Stimulated activated naive B cell treated with anti-CD40 and anti-IgM and Interleukin-4, amounts not matched to agents 10 μg/mL and 1 μg/mL and 100 μg/mL, for 72 hours (primary cell): Measurements from ENCODE around the gene TIGD1.
A peak's percentile ranks its signal among the peaks of the same experiment; 100 is the strongest.
"Not testable (repeated sequence)": the region's sequence is repeated elsewhere in the genome, so short reads cannot be mapped to it uniquely, and the experiment has no call there.

Experiments
- ATAC-seq, 2 donors: fragments of 150-1000 bp; cut with Tn5 transposase; replicated peaks; 2 replicates each; pipeline ENCODE4 v1.10.0; 2021; ENCODE audit warnings: moderate library complexity in 1 of 2
- DNase-seq: peaks from one replicate; pipeline ENCODE4 v3.0.0; 2021
- H3K27ac Mint-ChIP-seq: one replicate; pipeline ENCODE4 v1.8.0; 2022; ENCODE audit warnings: mild to moderate bottlenecking, mixed read lengths
- H3K27me3 Mint-ChIP-seq, 2 donors: one replicate each; pipeline ENCODE4 v1.8.0; 2022; ENCODE audit warnings: mixed read lengths in 2 of 2
- H3K36me3 Mint-ChIP-seq, 2 donors: one replicate each; pipeline ENCODE4 v1.8.0; 2022; ENCODE audit warnings: mixed read lengths in 2 of 2, mild to moderate bottlenecking in 1 of 2
- H3K4me1 Mint-ChIP-seq, 2 donors: one replicate each; pipeline ENCODE4 v1.8.0; 2022; ENCODE audit warnings: mixed read lengths in 2 of 2, mild to moderate bottlenecking in 1 of 2
- H3K4me3 Mint-ChIP-seq, 2 donors: one replicate each; pipeline ENCODE4 v1.8.0; 2022; ENCODE audit warnings: mild to moderate bottlenecking in 2 of 2, mixed read lengths in 2 of 2, moderate library complexity in 1 of 2
- H3K9me3 Mint-ChIP-seq, 2 donors: one replicate each; pipeline ENCODE4 v1.8.0; 2022; ENCODE audit warnings: mixed read lengths in 2 of 2, mild to moderate bottlenecking in 1 of 2

TIGD1 gene

GRCh38 chr2:232577841-232578240, 27.5 kb upstream of the TIGD1 start:
- H3K4me1 Mint-ChIP-seq, result peaks cover 0 to 3% of the 10 kb centered on the region in 2 donors
- no peak overlapping the region for H3K27ac Mint-ChIP-seq

DNA sequence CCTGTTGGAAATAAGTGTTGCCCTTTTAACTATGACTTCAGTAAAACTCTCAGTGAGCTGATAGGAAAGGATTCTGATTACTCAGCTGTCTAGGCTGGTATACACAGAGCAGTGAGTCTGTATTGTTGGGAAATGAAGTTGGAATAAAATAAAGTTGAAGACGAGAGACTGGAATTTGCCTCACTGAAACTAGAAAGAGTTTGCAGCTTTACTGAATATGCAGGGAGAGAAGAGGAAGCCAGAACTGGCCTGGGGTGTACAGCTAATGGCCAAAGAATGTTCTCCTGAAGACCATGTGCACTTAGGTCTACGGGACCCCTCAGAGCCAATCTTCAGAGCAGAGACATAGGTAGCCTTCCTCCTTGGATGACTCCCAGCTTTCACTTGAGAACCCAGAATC, 26.6 kb upstream of the TIGD1 start:
- Mint-ChIP-seq H3K36me3 (peaks cover 51 to 67% of the 10 kb centered on the region in 2 donors), H3K4me3 (no peak overlapping the region), H3K9me3 (no peaks in the 10 kb centered on the region), H3K27ac (no peak overlapping the region), H3K4me1 (peaks cover 0 to 3% of the 10 kb centered on the region in 2 donors), H3K27me3 (no peaks in the 10 kb centered on the region)
- no peak for DNase-seq
- no peak for ATAC-seq

More at GRCh38 chr2:232577841-232578240, 27.5 kb upstream of the TIGD1 start:
- Mint-ChIP-seq H3K4me3 (no peak overlapping the region), H3K27me3 (no peaks in the 10 kb centered on the region), H3K9me3 (no peaks in the 10 kb centered on the region), H3K36me3 (peaks cover 57 to 72% of the 10 kb centered on the region in 2 donors)
- DNase-seq, result no peak
- no peak for ATAC-seq

DNA sequence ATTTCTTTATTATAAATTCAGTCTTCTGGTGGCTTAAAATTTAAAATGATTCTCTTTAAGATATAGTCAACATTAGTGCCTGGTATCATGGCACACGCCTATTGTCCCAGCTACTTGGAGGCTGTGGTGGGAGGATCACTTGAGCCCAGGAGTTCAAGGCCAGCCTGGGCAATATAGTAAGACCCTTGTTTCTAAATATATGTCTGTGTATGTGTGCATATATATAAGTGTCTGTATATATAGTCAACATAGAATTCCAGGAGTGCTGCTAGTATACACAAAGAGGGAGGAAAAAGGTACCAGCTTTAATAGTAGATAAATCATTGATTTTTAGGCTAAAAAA, 25.0 kb upstream of the TIGD1 start:
- no peak overlapping the region for H3K27ac Mint-ChIP-seq
- H3K27me3 Mint-ChIP-seq, result no peaks in the 10 kb centered on the region
- ATAC-seq (no peak), DNase-seq (no peak)
- H3K36me3 Mint-ChIP-seq, result peaks cover 49 to 58% of the 10 kb centered on the region in 2 donors
- H3K9me3 Mint-ChIP-seq, result no peaks in the 10 kb centered on the region
- peaks cover 0 to 1% of the 10 kb centered on the region in 2 donors for H3K4me1 Mint-ChIP-seq
- no peak overlapping the region for H3K4me3 Mint-ChIP-seq

DNA sequence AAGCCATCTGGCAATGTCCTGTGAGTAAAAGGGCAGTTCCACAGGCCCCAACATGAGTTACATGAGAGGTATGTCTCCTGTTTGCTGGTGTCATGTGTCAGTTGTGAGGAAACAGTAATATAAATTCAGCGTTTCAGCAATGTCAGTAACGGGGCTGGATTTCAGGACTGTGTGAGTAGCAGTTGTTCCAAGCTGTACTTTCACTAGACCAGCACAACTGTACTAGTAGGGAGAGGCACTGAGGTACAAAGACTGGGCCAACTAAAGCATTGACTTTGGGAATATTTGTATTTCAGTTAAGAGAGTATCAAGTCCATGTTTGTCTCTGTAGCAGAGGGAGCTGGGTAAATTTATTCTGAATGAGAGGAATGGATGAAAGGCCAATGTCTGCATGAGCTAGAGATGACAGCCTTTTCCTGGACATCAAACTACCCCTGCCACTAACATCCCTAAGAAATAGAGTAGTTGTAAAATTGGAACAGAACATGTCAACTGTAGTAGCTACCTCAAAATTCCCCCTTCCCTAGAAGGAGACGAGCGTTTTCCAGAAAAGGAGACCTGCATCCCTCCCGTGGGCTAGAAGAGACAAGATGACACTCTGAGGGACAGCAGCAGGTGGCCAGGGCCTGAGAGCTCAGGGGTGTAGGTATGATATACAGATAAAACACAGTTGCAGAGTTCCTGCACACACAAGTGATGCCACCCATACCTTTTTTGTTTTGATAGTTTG, 24.5 kb upstream of the TIGD1 start:
- Mint-ChIP-seq H3K9me3 (no peaks in the 10 kb centered on the region), H3K27me3 (no peaks in the 10 kb centered on the region), H3K36me3 (peaks cover 44 to 62% of the 10 kb centered on the region in 2 donors), H3K4me3 (no peak overlapping the region), H3K4me1 (peaks cover 0 to 1% of the 10 kb centered on the region in 2 donors), H3K27ac (no peak overlapping the region)
- ATAC-seq (no peak), DNase-seq (no peak)

DNA sequence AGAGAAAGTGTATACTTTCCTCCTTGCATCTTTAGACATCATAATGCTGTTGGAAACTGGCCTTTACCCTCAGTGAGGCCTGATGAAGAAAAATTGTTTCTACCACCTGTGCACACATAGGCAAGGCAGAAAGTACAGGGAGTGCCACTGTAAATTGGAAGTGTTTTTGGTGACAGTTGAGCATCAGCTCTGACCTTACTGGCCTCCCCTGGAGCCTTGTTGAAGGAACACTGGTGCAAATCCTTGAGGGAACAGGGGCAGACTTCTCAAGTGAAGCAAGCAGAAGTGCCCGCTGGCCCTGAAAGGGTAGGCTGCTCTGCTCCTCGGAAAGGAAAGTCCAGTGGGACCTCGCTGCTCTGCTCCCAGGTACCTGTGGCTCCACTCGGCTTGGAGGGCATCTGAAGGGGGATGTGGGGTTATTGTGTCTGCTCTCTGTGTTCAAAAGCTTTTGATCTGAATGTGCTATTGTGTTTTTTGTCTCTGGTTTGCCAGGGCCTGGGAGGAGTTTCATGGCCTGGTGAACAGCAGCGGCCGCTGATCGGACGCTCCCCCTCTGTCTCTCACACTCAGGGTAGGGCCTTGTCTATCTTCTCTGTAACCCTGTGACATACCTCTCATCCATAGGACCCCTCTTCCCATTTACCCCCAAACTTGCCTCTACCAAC, 23.5 kb upstream of the TIGD1 start:
- H3K27me3 Mint-ChIP-seq, result no peaks in the 10 kb centered on the region
- H3K4me3 Mint-ChIP-seq, result no peak overlapping the region
- no peak for DNase-seq
- ATAC-seq, result no peak
- peaks cover 48 to 69% of the 10 kb centered on the region in 2 donors for H3K36me3 Mint-ChIP-seq
- no peaks in the 10 kb centered on the region for H3K9me3 Mint-ChIP-seq
- H3K27ac Mint-ChIP-seq, result no peak overlapping the region
- H3K4me1 Mint-ChIP-seq, result peaks cover 0 to 1% of the 10 kb centered on the region in 2 donors

DNA sequence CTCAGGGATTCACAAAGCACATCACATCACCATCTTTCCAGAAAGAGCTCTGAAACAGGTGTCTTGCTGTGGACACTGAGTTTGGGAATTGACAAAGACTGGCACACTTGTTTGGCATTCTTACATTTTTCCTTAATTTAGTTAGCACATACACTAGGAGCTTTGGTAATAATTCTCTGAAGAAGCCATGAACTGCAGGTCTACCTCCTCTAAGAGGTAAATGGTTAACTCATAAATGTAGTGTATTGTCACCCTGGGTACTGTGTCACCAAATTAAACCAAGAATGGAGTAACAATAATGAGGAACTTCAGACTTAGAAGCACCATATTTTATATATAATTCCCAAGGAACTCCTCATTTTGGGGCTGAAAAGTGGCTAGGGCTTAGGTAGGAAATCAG, 22.7 kb upstream of the TIGD1 start:
- H3K36me3 Mint-ChIP-seq, result peaks cover 51 to 71% of the 10 kb centered on the region in 2 donors
- DNase-seq (no peak), ATAC-seq (no peak)
- no peaks in the 10 kb centered on the region for H3K9me3 Mint-ChIP-seq
- no peak overlapping the region for H3K27ac Mint-ChIP-seq
- no peaks in the 10 kb centered on the region for H3K27me3 Mint-ChIP-seq
- no peak overlapping the region for H3K4me3 Mint-ChIP-seq
- H3K4me1 Mint-ChIP-seq, result peaks cover 0 to 1% of the 10 kb centered on the region in 2 donors

DNA sequence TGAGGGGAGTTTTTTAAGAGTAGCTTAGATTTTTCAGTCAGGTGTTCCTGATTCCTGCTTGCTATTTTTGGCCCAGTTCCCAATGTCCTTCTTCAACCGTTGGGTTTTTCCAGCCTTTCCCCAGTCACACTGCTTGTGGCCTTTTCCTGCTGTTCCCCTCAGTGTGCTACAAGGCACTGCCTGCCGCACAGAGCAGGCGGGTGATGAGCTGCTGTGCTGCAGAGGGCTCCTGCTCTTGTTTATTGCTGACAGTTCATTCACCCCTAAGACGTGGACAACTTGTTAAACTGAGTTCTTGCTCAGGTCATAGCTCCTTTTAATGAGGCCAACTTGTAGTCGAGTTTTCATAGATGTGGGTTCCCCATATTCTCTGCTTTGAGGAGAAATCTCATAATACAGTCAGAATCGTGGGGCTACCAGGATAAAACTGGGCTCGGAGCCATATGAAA, 20.7 kb upstream of the TIGD1 start:
- H3K27ac Mint-ChIP-seq, result no peak overlapping the region
- peaks cover 59 to 72% of the 10 kb centered on the region in 2 donors for H3K36me3 Mint-ChIP-seq
- H3K9me3 Mint-ChIP-seq, result no peaks in the 10 kb centered on the region

GRCh38 chr2:232570481-232570880, 20.1 kb upstream of the TIGD1 start:
- DNase-seq, H3K4me1 Mint-ChIP-seq, ATAC-seq, H3K27ac Mint-ChIP-seq, H3K4me3 Mint-ChIP-seq, H3K9me3 Mint-ChIP-seq, H3K27me3 Mint-ChIP-seq: not testable (repeated sequence)
- peaks cover 62 to 75% of the 10 kb centered on the region in 2 donors for H3K36me3 Mint-ChIP-seq

More for the DNA sequence above, 20.7 kb upstream of the TIGD1 start:
- no peak overlapping the region for H3K4me3 Mint-ChIP-seq
- peaks cover 0 to 1% of the 10 kb centered on the region in 2 donors for H3K4me1 Mint-ChIP-seq
- ATAC-seq (no peak), DNase-seq (no peak)
- H3K27me3 Mint-ChIP-seq, result no peaks in the 10 kb centered on the region

DNA sequence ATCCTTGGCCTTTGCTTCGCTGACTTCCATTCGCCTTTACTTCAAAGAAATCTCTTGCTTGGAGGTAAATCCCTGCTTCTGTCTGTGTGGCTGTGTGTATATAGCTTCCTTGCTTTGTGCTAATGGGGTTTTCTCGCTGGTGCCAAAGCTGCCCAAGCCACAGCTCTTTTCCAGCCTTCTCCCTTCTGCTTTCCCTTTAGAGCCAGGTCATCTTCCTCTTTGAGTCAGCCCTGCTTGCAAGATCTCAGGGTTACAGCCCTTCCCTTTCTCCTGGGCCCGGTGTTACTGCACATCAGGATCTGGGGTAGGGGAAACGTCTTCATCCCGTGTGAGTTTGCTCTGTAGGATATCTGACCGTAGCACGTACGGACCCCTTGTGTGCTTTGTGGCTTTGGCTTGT, 19.2 kb upstream of the TIGD1 start:
- Mint-ChIP-seq H3K9me3 (no peaks in the 10 kb centered on the region), H3K27ac (no peak overlapping the region), H3K4me3 (no peak overlapping the region), H3K27me3 (no peaks in the 10 kb centered on the region), H3K4me1 (no peaks in the 10 kb centered on the region), H3K36me3 (peaks cover 64 to 72% of the 10 kb centered on the region in 2 donors)
- ATAC-seq, result no peak
- DNase-seq, result no peak

- Mint-ChIP-seq H3K27me3 (no peaks in the 10 kb centered on the region), H3K27ac (no peak overlapping the region), H3K9me3 (no peaks in the 10 kb centered on the region), H3K4me3 (no peak overlapping the region), H3K36me3 (peaks cover 54 to 65% of the 10 kb centered on the region in 2 donors), H3K4me1 (peaks cover 0 to 3% of the 10 kb centered on the region in 2 donors)
- no peak for DNase-seq
- no peak for ATAC-seq
Measured at GRCh38 chr2:232568161-232568560, 17.8 kb upstream of the TIGD1 start.

- H3K36me3 Mint-ChIP-seq, result peaks cover 58 to 69% of the 10 kb centered on the region in 2 donors
- no peak overlapping the region for H3K27ac Mint-ChIP-seq
- no peaks in the 10 kb centered on the region for H3K9me3 Mint-ChIP-seq
- no peaks in the 10 kb centered on the region for H3K27me3 Mint-ChIP-seq
- no peak for DNase-seq
- H3K4me1 Mint-ChIP-seq, result peaks cover 3 to 7% of the 10 kb centered on the region in 2 donors
- H3K4me3 Mint-ChIP-seq, result no peak overlapping the region
- no peak for ATAC-seq
Measured at GRCh38 chr2:232567721-232568120, 17.4 kb upstream of the TIGD1 start.

GRCh38 chr2:232563580-232563979, 13.2 kb upstream of the TIGD1 start:
- Mint-ChIP-seq H3K27me3 (no peaks in the 10 kb centered on the region), H3K4me3 (no peak overlapping the region), H3K4me1 (peaks cover 10 to 16% of the 10 kb centered on the region in 2 donors), H3K36me3 (peaks cover 57 to 71% of the 10 kb centered on the region in 2 donors), H3K9me3 (no peaks in the 10 kb centered on the region), H3K27ac (no peak overlapping the region)
- DNase-seq (no peak), ATAC-seq (no peak)

DNA sequence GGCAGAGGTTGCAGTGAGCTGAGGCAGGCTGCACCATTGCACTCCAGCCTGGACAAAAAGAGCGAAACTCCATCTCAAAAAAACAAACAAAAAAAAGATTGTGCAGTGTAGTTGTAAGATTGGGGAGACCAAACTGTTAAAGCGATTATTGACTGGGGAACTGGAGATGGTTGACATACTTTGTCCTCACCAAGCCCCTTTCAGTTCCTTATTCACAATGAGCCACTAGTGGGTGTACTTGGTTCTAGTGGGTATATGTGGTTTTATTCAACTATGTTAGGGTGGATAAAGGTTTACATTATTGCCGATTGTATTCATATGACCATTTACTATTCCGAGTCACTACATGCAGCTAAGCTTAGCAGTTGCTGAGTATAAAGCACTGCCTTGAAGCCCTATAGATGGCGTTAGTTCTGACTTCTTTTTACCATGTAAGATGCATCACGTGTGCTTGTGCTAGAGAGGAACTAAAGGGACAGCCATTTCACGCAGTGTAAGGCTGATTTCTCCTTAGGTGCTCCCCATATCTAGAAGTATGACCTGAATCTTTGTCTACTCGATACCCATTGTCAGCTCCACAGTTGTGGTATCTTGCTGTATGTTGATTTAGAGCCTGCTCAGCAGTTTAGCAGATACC, 12.3 kb upstream of the TIGD1 start:
- DNase-seq (no peak), ATAC-seq (peak; percentile 95 to 96)
- peaks cover 10 to 16% of the 10 kb centered on the region in 2 donors for H3K4me1 Mint-ChIP-seq
- H3K4me3 Mint-ChIP-seq, result peak overlapping the region in 1 of 2 donors; percentile 41
- peaks cover 52 to 67% of the 10 kb centered on the region in 2 donors for H3K36me3 Mint-ChIP-seq
- H3K27me3 Mint-ChIP-seq, result no peaks in the 10 kb centered on the region
- H3K9me3 Mint-ChIP-seq, result no peaks in the 10 kb centered on the region
- peak overlapping the region; percentile 62 for H3K27ac Mint-ChIP-seq

- no peak overlapping the region for H3K4me3 Mint-ChIP-seq
- H3K27me3 Mint-ChIP-seq, result no peaks in the 10 kb centered on the region
- peaks cover 28 to 30% of the 10 kb centered on the region in 2 donors for H3K4me1 Mint-ChIP-seq
- DNase-seq (no peak), ATAC-seq (no peak)
- no peaks in the 10 kb centered on the region for H3K9me3 Mint-ChIP-seq
- no peak overlapping the region for H3K27ac Mint-ChIP-seq
- peaks cover 32 to 66% of the 10 kb centered on the region in 2 donors for H3K36me3 Mint-ChIP-seq
Measured at GRCh38 chr2:232556426-232556825, 6.1 kb upstream of the TIGD1 start.
